IPS DF 6.9 (cell line): Measurements from ENCODE around the gene RNU6-9.

Source experiments
- DNase-seq: peaks from one replicate; pipeline ENCODE4 v3.0.0-alpha.2; 2013; ENCODE audit warnings: low read depth, low spot score
- H3K27ac ChIP-seq: one replicate; pipeline ENCODE4 v1.5.1; 2013; ENCODE audit warnings: low read length, control low read depth
- H3K27me3 ChIP-seq: 2 replicates; pipeline ENCODE4 v1.6.1; 2013; ENCODE audit warnings: mild to moderate bottlenecking, low read length; ENCODE audit not compliant: control insufficient read depth, insufficient read depth
- H3K36me3 ChIP-seq: 2 replicates; pipeline ENCODE4 v1.6.1; 2013; ENCODE audit warnings: low read length; ENCODE audit not compliant: control insufficient read depth, insufficient read depth
- H3K4me1 ChIP-seq: 2 replicates; pipeline ENCODE4 v1.6.1; 2013; ENCODE audit warnings: low read length; ENCODE audit not compliant: control insufficient read depth, insufficient read depth
- H3K4me3 ChIP-seq: 2 replicates; pipeline ENCODE4 v1.5.1; 2013; ENCODE audit warnings: mild to moderate bottlenecking, low read length
- H3K9me3 ChIP-seq: 2 replicates; pipeline ENCODE4 v1.6.1; 2013; ENCODE audit warnings: low read length, inconsistent platforms; ENCODE audit not compliant: control insufficient read depth, insufficient read depth
- WGBS: extraction: QIAGEN DNeasy Blood & Tissue Kit; methylation state at CpG from one replicate; pipeline ENCODE4 v1.1.7; 2013; ENCODE audit warnings: mixed read lengths, missing lambda C conversion rate; ENCODE audit not compliant: insufficient read length, insufficient coverage; 5-methylcytosine and 5-hydroxymethylcytosine counted together

Gene RNU6-9

DNA sequence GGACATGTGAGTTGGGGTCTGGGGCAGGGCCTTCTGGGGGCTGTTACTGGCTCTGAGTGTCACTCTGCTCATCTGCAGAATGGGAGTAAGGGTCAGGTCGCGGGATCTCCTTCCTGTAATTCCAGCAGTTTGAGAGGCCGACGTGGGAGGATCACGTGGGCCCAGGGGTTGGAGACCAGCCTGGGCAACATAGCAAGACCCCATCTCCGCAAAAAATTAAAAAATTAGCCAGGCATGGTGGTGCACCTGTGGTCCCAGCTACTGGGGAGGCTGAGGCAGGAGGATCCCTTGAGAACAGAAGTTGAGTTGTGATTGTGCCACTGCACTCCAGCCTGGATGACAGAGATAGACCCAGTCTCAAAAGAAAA is 36.6 kb downstream of the RNU6-9 start:
- WGBS: no CpG with 5 or more reads among the region's 6 CpGs
- H3K9me3 ChIP-seq: no peaks in the 10 kb centered on the region
- no peak for DNase-seq

DNA sequence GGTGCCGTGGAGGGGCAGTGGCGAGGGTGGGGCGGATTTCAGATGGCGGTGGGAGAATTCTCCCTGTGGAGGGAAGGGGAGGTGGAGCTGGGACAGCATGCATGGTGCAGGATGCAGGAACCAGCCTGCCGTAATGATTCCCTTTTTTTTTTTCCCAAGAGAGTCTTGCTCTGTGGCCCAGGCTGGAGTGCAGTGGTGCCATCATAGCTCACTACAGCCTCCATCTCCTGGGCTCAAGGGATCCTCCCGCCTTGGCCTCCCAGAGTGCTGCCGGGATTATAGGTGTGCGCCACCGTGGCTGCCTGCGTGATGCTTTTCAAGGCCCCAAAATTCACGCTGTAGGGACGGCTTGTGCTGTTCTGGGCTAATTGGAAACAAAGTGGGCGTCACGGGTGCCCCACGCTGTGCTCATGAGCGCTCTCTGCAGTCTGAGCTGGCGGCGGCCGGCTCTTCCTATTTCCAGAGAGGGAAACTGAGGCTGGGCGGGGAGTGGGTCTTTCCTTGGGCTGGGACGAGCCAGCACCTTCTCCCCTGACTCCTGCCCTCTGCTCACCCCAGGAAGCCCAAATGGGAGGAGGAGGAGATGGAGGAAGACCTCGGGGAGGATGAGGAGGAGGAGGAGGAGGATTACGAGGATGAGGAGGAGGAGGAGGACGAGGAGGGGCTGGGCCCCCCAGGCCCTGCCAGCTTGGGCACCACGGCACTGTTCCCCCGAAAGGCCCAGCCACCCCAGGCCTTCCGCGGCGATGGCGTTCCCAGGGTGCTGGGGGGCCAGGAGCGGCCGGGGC is 38.8 kb downstream of the RNU6-9 start:
- 100% methylated on average over 3 of the region's 32 CpGs for WGBS
- DNase-seq: no peak
- Histone ChIP-seq H3K4me1 (no peaks in the 10 kb centered on the region), H3K27me3 (no peaks in the 10 kb centered on the region), H3K4me3 (no peak overlapping the region), H3K27ac (no peak overlapping the region), H3K9me3 (no peaks in the 10 kb centered on the region), H3K36me3 (peaks cover 4% of the 10 kb centered on the region; the same call in 1 of the 2 replicates)

More for the DNA sequence above, 36.6 kb downstream of the RNU6-9 start:
- Histone ChIP-seq H3K36me3 (peaks cover 4% of the 10 kb centered on the region; the same call in 1 of the 2 replicates), H3K27me3 (no peaks in the 10 kb centered on the region), H3K4me1 (no peaks in the 10 kb centered on the region), H3K4me3 (no peak overlapping the region), H3K27ac (no peak overlapping the region)

DNA sequence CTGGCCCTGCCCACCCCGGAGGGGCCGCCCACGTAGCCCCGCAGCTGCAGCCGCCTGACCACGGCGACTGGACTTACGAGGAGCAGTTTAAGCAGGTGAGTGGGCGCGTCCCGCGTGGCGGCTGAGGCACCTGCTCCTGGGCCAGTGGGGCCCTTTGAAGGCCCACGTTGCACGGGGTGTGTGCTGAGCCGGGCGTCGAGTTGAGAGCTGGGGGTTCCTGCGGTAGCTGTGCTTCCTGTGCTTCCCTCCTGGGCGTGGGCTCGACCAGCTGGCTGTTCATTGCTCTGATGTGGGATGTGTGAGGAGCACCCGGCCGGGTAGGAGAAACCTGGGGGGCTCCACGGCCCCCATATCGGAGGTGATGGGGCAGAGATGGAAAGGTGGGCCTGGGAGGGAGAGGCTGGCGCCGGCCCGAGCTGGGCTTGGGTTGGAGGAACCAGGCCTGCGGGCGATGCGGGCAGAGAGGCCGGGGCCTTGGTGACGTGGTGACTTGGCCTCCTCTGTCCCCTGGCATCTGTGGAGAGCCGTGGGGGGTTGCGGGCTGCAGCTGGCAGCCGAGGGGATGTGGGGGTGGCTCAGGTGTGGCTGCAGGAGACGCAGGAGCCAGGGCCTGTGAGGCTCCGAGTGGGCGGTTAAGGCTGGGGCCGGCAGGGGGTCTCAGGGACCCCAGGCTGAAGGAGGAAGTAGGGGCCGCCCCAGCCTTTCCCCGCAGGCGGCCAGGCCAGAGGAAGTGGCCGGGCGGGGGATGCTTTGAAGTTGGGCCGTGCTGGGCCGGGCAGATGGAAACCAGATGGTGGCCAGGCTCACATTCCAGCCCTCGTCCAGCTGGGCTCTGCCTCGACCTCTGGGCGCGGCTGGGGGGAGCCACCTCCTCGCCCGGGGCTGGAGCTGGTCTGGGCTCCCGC is 39.6 kb downstream of the RNU6-9 start:
- no peak for DNase-seq
- H3K36me3 ChIP-seq: peaks cover 4% of the 10 kb centered on the region; the same call in 1 of the 2 replicates
- WGBS: no CpG with 5 or more reads among the region's 54 CpGs
- no peaks in the 10 kb centered on the region for H3K9me3 ChIP-seq
- H3K4me1 ChIP-seq: no peaks in the 10 kb centered on the region
- H3K27ac ChIP-seq: no peak overlapping the region
- no peak overlapping the region for H3K4me3 ChIP-seq
- no peaks in the 10 kb centered on the region for H3K27me3 ChIP-seq

DNA sequence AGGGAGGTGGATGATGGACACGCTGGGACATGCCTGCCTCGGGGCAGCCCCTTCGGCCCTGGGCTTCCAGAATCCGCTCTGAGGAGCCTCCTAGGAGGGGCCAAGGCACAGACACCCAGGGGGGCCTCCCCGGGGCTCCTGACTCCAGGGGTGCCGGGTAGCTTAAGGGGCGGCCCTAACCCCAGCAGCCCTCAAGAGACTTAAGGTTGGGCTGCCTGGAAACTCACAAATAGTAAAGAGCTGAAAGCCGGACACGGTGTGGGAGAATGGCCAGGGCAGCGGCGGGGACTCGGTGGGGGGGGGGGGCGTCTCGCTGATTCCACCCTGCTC is 40.2 kb downstream of the RNU6-9 start:
- H3K4me1 ChIP-seq: no peaks in the 10 kb centered on the region
- H3K27me3 ChIP-seq: no peaks in the 10 kb centered on the region
- no CpG with 5 or more reads among the region's 14 CpGs for WGBS
- peaks cover 9% of the 10 kb centered on the region; the same call in 1 of the 2 replicates for H3K36me3 ChIP-seq
- no peaks in the 10 kb centered on the region for H3K9me3 ChIP-seq
- H3K4me3 ChIP-seq: no peak overlapping the region
- DNase-seq: no peak
- H3K27ac ChIP-seq: no peak overlapping the region

- Histone ChIP-seq H3K27me3 (no peaks in the 10 kb centered on the region), H3K4me1 (no peaks in the 10 kb centered on the region)
- WGBS: no CpG with 5 or more reads among the region's 29 CpGs
These were observed 41.0 kb downstream of the RNU6-9 start for GRCh38 chr19:934197-934840.

GRCh38 chr19:934865-935479 is 41.7 kb downstream of the RNU6-9 start:
- H3K9me3 ChIP-seq: no peaks in the 10 kb centered on the region
- DNase-seq: no peak
- no peak overlapping the region for H3K27ac ChIP-seq
- H3K36me3 ChIP-seq: peaks cover 5% of the 10 kb centered on the region; the same call in 1 of the 2 replicates
- no peaks in the 10 kb centered on the region for H3K4me1 ChIP-seq
- WGBS: no CpG with 5 or more reads among the region's 31 CpGs
- H3K4me3 ChIP-seq: no peak overlapping the region
- H3K27me3 ChIP-seq: no peaks in the 10 kb centered on the region

More at GRCh38 chr19:934197-934840, 41.0 kb downstream of the RNU6-9 start:
- Histone ChIP-seq H3K27ac (no peak overlapping the region), H3K9me3 (no peaks in the 10 kb centered on the region), H3K36me3 (peaks cover 9% of the 10 kb centered on the region; the same call in 1 of the 2 replicates), H3K4me3 (no peak overlapping the region)
- DNase-seq: no peak

GRCh38 chr19:936175-936546 is 42.9 kb downstream of the RNU6-9 start:
- DNase-seq: no peak
- no peaks in the 10 kb centered on the region for H3K4me1 ChIP-seq
- no CpG with 5 or more reads among the region's 10 CpGs for WGBS
- peaks cover 5% of the 10 kb centered on the region; the same call in 1 of the 2 replicates for H3K36me3 ChIP-seq
- no peak overlapping the region for H3K27ac ChIP-seq
- H3K9me3 ChIP-seq: no peaks in the 10 kb centered on the region
- H3K4me3 ChIP-seq: no peak overlapping the region
- H3K27me3 ChIP-seq: no peaks in the 10 kb centered on the region

GRCh38 chr19:937259-937694 is 44.0 kb downstream of the RNU6-9 start:
- Histone ChIP-seq H3K27ac (no peak overlapping the region), H3K4me1 (no peaks in the 10 kb centered on the region), H3K4me3 (no peak overlapping the region), H3K36me3 (peaks cover 7% of the 10 kb centered on the region; the same call in 1 of the 2 replicates), H3K9me3 (no peaks in the 10 kb centered on the region), H3K27me3 (no peaks in the 10 kb centered on the region)
- DNase-seq: no peak
- no CpG with 5 or more reads among the region's 16 CpGs for WGBS

DNA sequence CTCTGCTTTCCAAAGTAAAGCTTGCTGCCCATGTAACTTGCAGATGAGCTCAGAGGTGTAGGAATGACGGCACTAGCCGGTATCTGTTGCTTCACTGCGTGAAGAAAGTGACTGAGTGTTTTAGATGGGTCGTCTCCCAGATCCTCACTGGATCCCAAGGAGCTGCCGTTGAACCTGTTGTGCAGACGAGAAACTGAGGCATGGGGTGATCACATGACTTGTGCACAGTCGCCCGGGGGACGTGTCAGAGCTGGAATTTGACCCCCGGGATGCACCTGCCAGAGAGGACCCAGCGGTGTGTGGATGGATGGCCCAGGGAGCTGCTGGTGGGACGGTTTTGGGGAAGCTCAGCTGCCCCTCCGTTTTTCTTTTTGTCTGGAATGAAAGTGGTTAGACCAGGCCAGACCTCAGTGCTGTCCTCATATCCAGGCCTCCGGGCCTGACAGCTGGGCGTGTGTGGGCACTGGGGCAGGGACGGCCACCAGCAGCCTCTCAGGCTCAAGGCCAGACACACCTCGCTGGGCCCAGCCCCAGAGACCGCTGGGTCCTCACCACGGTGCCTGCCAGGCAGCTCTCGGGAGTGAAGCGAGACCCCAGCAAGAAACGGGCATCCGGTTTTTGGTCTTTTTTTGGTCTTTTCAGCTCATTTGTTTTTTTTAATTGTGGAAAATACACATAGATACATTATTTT is 45.1 kb downstream of the RNU6-9 start:
- no CpG with 5 or more reads among the region's 23 CpGs for WGBS
- Histone ChIP-seq H3K9me3 (no peaks in the 10 kb centered on the region), H3K27me3 (no peaks in the 10 kb centered on the region), H3K27ac (no peak overlapping the region), H3K4me1 (no peaks in the 10 kb centered on the region), H3K4me3 (no peak overlapping the region; the same call in 1 of the 2 replicates), H3K36me3 (peaks cover 9% of the 10 kb centered on the region; the same call in 1 of the 2 replicates)
- DNase-seq: no peak
